NCI-H2227 treated with DMSO at 0.1 percent for 48 hours (cell line): Measurements from ENCODE around the gene PRSS23.
"Not testable (repeated sequence)": the region's sequence is repeated elsewhere in the genome, so short reads cannot be mapped to it uniquely, and the experiment has no call there.

Experiments
- DNase-seq: peaks from one replicate; lab custom pipeline; 2025; lab: John Stamatoyannopoulos, UW

The PRSS23 gene

GRCh38 chr11:86800076-86800959 is at the start of gene PRSS23:
Gene PRSS23, plus strand, starts transcription at chr11:86800542. Its CDS starts 7,102 bp downstream, at chr11:86807644.
- peak; percentile 34 for DNase-seq

- no peak for DNase-seq
Measured at GRCh38 chr11:86753459-86753858, 46.9 kb upstream of the PRSS23 start.

GRCh38 chr11:86755146-86755545 is 45.2 kb upstream of the PRSS23 start:
- no peak for DNase-seq

GRCh38 chr11:86758171-86758570 is 42.2 kb upstream of the PRSS23 start:
- DNase-seq: no peak

GRCh38 chr11:86760577-86760976 is 39.8 kb upstream of the PRSS23 start:
- DNase-seq: no peak

- DNase-seq: no peak
Measured at GRCh38 chr11:86761978-86762377, 38.4 kb upstream of the PRSS23 start.

- no peak for DNase-seq
Measured at GRCh38 chr11:86765203-86765602, 35.1 kb upstream of the PRSS23 start.

- DNase-seq: no peak
Measured at GRCh38 chr11:86765878-86766277, 34.5 kb upstream of the PRSS23 start.

GRCh38 chr11:86769219-86769618 is 31.1 kb upstream of the PRSS23 start:
- DNase-seq: no peak

GRCh38 chr11:86770473-86771027 is 29.8 kb upstream of the PRSS23 start:
- not testable (repeated sequence) for DNase-seq

GRCh38 chr11:86772999-86773398 is 27.3 kb upstream of the PRSS23 start:
- DNase-seq: no peak

- DNase-seq: no peak
Measured at GRCh38 chr11:86773513-86774252, 26.7 kb upstream of the PRSS23 start.

GRCh38 chr11:86774417-86774816 is 25.9 kb upstream of the PRSS23 start:
- DNase-seq: no peak

- DNase-seq: peak; percentile 80
Measured at GRCh38 chr11:86775361-86775760, 25.0 kb upstream of the PRSS23 start.

GRCh38 chr11:86781546-86781945 is 18.8 kb upstream of the PRSS23 start:
- DNase-seq: no peak

GRCh38 chr11:86782742-86783141 is 17.6 kb upstream of the PRSS23 start:
- DNase-seq: no peak

- no peak for DNase-seq
Measured at GRCh38 chr11:86783661-86784060, 16.7 kb upstream of the PRSS23 start.

GRCh38 chr11:86784241-86784681 is 16.1 kb upstream of the PRSS23 start:
- no peak for DNase-seq

- DNase-seq: no peak
Measured at GRCh38 chr11:86785576-86785975, 14.8 kb upstream of the PRSS23 start.

- no peak for DNase-seq
Measured at GRCh38 chr11:86787018-86787536, 13.3 kb upstream of the PRSS23 start.

- no peak for DNase-seq
Measured at GRCh38 chr11:86787656-86788055, 12.7 kb upstream of the PRSS23 start.

GRCh38 chr11:86790195-86790725 is 10.1 kb upstream of the PRSS23 start:
- DNase-seq: no peak
